NOMO-1 (cell line): Measurements from ENCODE around the gene SCYGR2.

ENCODE experiments used
- DNase-seq, 2 experiments: peaks; one replicate each; lab custom pipeline; 2025; ENCODE audit not compliant: unreplicated experiment in 2 of 2; lab: John Stamatoyannopoulos, UW

SCYGR2 gene

DNA sequence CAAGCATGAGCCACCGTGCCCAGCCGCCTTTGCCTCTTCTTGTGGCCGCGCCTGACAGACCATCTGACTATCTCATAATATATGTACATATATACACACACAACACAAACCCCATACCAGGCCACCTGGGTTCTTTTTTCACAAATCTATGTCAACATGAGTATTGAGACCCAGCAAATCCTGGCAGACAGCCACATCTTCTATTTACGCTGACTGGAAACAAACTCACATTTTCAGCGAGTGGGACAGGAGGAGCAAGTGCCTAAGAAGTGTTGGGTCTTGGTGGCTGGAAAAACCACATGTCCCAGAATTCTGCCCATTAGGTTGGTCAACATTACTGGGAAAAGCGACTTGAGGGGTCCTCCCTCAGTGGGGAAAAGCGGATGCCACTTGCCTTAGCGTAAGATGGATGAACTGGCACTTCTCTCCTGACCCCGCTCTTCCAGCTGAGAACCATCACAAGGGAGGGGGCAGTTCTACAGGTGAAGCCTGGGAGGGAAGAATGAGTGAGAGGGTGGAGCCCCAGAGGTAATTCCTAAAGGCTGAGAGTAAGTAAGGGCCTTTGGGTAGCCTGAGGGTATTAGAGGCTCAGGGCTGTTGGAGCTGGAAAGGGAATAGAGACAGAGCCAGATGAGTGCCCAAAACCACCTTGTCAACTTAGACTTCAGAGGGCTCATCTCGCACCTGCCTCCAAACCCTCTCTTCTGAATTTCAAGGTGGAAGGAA is 14.0 kb downstream of the SCYGR2 start:
- no peak for DNase-seq

DNA sequence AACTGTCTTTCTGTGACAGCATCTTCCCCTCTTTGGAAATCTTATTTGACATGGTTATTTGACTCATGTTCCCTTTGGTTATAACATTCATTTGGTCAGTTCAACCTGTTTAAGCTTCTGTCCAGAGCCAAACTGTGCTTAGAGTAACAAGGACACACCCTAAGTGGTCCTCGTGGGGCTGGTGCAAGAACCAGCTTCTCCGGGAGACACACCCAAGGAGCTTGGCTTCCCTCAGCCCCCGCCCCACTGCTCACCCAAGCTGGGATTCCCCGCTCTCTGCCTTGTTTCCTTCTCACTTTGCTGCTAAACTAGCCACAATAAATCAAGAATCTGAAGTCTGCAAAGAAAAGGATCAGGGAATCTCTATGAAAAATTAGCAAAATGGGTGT is 14.6 kb downstream of the SCYGR2 start:
- no peak for DNase-seq

DNA sequence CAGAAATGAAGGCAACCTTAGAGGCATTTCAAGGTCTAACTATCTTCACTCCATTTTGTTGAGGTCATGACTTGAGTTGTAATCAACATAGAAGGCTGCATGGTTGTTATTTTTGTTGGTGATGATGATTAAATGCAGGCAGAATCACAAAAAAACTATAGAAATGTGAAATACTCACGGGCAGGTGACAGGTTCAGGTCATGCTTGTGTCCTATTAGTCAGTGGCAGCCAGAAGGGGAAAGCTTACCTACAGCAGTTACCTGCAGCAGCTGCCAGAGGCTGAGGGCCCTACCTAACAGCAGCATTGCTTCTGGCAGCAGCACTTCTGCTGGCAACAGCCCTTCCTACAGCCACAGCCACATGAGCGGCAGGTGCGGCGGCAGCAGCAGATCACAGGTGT is 15.6 kb downstream of the SCYGR2 start:
- DNase-seq = no peak

DNA sequence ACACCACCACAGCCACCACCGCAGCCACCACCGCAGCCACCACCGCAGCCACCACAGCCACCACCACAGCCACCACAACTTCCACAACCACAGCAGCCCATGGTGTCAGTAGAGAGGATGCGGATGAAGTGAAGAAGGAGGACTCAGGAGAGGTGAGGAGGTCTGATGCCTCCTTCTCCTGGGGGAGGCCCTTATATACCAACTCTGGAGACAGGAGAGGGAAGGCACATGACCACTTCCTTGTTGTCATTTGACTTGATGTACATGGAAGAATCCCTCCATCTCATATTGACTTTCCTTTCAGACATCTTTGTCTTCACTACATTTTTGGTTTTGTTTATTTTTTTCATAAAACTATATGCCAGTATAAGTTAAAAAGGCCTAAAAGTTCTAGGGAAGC is 16.0 kb downstream of the SCYGR2 start, which contains the start of gene SCYGR3:
Gene SCYGR3 (minus strand): TSS at position 101 of the 400 bp plus-strand sequence. CDS start 0 bp downstream, at position 101.
- DNase-seq = no peak

DNA sequence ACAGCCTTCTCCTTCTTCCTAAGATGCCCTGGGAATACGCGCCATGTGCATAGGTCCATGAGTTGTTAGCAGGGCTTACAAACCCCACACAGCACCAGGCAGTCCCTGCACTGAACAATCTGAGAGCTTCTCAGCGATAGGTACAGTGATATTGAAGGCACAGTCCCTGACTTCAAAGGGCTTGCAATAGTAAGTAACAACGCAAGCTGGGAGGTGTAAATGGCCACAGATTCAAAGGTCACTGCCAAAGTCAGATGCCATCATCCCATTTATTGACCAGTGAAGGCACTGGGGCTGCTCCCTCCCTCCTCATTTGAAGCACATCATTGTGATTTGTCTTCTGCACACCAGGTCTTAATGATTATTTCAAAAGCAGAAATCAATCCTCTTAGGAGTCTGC is 16.5 kb downstream of the SCYGR2 start:
- no peak for DNase-seq

DNA sequence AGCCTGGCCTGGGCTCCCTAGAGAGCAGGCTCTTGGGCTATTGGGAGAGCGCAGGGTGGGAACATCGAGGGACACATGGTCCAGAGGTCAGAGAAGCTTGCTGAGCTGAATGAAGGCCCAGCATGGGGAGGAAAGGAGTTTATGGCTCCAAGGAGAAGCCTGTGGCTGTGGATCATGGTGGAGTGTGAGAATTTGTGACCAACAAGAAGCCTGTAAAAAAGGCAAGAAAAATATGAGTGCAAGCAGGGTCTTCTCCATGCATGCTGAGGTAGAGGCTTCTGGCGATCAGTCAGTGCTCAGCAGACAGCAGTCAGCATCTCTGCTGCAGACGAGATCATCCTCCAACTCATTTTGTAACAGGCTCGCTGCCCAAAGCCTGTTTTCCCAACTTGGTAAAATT is 17.2 kb downstream of the SCYGR2 start:
- no peak for DNase-seq

DNA sequence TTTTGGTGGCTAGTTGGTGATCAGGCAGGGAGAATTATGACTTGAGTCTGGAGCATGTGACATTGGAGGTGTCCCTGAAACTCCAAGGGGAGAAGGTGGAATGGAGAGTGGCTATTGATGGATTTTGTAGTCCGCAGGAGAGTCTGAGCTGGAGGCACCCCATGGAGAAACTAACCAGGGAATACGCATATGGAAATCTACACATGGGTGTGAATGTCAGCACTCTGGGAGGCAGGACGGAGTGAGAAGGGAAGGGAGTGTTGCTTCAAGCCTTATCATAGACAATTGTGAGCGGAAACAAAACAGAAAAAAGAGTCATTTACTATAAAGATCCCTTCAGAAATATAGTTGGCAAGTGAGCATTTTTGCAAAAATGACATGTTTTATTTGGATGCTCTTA is 17.9 kb downstream of the SCYGR2 start:
- DNase-seq = no peak

DNA sequence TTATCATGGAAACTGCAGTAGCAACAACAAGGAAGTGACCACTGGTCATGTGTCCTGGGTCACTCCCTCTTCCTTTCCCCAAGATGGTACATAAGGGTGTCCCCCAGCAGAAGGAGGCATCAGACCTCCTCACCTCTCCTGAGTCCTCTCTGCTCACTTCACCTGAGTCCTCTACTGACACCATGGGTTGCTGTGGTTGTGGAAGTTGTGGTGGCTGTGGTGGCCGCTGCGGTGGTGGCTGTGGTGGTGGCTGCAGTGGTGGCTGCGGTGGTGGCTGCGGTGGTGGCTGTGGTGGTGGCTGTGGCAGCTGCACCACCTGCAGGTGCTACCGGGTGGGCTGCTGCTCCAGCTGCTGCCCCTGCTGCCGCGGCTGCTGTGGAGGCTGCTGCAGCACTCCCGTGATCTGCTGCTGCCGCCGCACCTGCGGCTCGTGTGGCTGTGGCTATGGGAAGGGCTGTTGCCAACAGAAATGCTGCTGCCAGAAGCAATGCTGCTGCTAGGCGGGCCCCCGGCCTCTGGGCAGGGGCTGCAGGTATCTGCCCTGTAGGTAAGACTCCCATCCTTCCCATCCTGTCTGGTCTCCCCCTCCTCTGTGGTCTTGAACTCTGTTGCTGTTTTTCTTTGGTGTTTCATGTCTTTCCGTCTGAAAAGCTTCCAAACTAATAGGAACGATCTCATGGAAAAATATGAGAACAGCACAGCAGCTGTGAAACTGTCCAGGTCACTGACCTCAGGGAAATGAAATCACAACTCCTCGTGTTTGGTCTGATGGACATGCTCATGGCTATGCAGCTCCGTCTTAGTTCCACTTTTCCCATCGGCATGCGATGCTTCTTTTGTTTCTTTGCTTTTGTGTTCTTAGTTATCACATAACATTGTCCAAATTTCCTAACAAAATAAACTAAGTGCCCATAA is 18.9 kb downstream of the SCYGR2 start, which contains the start of gene SCYGR4:
Gene SCYGR4 (plus strand): TSS at position 183 of the 915 bp plus-strand sequence. CDS start 0 bp downstream, at position 183.
- no peak for DNase-seq

DNA sequence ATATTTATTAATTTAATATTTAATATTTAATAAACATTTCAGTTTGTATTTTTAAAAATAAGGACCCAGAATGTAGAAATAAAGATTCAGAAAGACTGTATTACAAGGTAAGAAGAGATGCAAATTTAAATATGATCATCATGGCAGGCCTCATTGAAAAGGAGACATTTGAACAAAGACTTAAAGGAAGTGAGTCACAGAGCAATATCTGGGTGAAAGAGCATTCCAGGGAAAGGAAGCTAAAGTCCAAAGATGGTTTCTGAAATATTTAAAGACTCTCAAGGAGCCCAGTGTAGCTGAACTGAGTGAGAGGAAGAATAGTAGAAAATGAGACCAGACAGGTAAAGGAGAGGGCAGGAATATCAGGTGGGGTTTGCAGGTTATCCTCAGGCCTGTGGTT is 24.5 kb downstream of the SCYGR2 start:
- DNase-seq = no peak

DNA sequence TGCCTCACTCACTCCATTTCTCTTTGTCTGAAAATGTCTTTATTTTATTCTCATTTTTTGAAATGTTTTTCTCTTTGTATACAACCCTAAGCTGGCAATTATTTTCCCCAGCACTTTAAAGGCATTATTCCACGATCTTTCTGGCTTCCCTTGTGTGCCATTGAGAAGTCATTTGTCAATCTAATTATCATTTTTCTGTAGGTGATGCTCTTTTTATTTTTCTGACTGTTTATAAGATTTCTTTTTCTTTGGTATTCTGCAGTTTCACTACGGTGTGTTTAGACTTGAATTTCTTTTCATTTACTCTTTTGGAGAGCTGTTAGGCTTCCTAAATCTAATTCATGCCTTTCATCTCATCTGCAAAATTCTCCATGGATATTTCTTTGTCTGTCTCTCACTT is 26.7 kb downstream of the SCYGR2 start:
- DNase-seq = no peak

DNA sequence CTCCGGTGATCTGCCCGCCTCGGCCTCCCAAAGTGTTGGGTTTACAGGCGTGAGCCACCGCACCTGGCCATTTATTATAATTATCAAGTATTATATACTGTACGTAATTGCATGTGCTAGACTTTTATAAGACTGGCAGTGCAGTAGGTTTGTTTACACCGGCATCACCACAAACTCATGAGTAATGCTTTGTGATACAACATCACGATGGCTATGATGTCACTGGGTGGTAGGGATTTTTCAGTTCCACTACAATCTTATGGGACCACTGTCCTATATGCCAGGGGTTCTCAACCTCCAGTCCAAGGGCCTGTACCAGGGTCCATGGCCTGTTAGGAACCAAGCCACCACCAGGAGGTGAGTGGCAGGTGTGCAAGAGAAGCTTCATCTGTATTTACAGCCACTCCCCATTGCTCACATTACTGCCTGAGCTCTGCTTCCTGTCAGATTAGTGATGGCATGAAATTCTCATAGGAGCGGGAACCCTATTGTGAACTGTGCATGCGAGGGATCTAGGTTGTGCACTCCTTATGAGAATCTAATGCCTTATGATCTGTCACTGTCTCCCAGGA is 28.0 kb downstream of the SCYGR2 start:
- DNase-seq = no peak

DNA sequence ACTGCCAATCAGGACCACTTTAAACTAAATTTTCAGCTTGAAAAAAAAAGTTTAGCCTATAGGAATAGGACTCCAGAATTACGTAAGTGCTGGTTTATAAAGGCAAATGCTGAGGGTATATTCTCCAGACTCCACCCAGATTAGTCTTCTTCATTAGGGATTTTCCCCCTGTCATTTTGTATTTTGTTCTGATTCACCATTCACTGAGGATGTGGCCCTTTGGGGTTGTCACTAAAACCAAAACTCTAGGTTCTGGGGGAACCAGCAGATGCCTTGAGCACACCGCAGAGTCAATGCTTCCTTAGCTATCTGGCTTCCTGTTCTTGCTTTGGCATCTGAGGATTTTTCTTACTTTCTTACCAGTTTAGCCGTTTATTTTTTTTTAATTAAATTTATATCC is 29.1 kb downstream of the SCYGR2 start:
- no peak for DNase-seq

DNA sequence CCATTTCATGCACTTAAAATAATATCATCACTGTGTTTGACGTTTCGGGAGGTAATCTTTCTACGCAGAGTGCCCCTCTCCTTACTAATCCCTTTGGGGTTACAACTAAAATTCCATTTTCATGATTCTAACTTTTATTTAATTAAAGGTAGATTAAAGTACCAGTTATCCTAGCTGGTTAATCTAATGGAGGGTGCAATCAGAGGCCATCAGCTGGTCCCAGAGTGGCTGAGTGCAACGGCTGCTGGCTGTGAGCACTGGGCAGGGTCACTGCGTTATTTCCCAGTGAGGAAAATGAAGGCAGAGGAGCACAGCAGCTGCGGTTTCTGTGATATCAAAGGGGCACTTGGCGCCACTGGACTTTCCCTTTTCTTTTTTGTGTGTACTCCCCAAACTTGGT is 30.7 kb downstream of the SCYGR2 start:
- no peak for DNase-seq

DNA sequence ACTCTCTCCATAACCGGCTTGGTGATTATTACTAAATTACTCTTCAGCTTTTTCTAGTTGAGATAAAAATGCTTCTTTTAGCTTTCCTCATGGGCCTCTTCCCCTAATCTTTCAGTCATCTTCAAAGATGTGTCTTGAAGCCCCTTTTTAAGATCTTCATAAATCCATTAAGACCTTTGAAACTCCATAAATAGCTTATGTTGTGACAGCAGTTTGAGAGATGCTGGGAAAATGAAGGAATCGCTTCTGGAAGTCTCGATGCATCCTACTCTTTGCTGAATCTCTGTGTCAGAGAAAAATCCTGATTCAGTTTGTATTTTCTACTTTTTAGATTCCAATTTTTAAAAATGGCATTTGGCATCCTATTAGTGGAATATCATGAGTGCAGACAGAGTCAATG is 31.6 kb downstream of the SCYGR2 start:
- DNase-seq = no peak

DNA sequence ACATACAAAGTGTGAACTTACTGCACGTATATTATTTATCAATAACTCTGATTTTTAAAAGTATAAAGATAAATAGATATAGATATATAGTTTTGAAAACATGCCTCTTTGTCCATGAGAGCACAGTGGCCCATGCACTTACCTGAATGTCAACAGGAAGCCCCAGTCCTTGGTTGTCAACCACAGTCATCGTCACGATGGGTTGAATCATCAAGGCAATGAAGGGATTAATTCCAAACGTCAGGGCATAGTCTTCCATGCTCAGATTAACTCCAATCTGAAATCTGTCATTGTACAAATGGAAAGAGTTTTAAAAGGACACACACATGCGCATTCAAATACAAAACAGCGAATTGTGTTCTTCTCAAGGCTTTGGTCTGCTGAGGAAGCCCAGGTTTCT is 34.1 kb downstream of the SCYGR2 start:
- no peak for DNase-seq

DNA sequence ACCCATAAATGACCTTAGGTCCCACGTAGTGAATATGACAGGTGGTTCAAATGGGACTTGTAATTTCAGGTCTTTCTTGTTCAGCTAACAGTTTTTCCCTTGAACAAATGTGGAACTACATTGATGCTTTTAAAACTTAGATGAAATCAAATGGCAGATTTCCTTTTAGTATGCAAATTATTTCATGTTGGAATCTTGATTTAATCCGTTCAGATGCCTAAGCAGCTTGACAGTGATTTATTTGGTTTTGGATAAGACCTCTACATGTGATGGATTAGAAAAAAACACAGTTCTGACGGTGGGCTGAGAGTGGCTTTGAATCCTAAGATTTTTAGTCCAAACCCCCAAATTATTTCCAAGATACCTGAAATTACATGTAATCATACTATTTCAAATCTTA is 35.5 kb downstream of the SCYGR2 start:
- DNase-seq = no peak

DNA sequence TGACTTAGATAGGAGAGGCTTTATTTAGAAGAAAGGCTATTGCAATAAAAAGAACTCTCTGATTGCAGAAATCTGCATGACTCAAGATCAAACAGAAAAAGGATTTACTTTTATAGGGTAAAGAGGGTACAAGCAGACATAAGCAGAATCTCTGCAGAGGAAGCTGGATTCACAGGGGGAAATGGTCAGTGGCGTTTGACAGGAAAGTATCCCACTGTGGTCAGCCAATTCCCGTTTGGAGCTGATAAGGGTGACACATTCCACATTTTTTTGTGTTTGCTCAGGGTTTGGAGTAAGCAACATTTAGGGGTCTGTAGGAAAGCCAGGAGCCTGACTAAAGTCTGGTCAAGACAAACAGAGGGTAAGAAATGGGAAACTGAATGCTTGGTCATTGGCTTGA is 44.0 kb downstream of the SCYGR2 start:
- DNase-seq = no peak

DNA sequence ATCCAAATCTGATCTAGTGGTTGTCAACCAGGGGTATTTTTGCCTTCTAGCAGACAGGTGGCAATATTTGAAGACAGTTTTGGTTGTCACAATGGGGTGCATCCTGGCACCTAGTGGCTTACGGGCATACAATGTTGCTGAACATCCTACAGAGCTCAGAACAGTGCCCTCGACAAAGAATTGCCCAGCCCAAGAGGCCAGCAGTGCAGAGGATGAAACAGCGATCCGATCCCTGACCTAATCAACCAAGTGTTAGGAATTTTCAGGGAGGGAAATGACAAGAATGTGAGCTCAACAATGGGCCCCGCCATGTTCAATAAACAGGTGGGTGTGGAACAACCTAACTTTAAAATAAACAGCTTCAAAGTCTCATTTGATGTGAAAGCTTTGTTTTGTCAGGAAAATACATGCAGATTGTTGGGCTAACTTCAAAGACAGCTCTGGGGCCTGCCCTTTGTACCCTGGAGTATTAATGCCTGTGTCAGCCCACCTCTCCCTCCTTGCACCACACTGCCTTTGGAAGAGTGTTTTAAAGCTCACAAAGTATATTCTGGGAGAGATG is 45.4 kb downstream of the SCYGR2 start:
- no peak for DNase-seq
